Neural crest cell (in vitro differentiated cells): ENCODE measurements around the gene PADI1. TPM values are rescaled to one million over a fixed set of nuclear protein-coding genes. Genes with fewer than 3 reads are reported as not detected.
"Not testable (repeated sequence)": the region's sequence is repeated elsewhere in the genome, so short reads cannot be mapped to it uniquely, and the experiment has no call there.

Experiments used
- DNase-seq: peaks from one replicate; pipeline ENCODE4 v3.0.0; 2021; ENCODE audit warnings: low read depth, mixed read lengths, low spot score
- H3K27ac Mint-ChIP-seq: one replicate; pipeline ENCODE4 v1.8.0; 2021; ENCODE audit warnings: mild to moderate bottlenecking, mixed read lengths; ENCODE audit not compliant: unreplicated experiment
- H3K27me3 Mint-ChIP-seq: 2 replicates; pipeline ENCODE4 v1.8.0; 2021; ENCODE audit warnings: low read depth, mild to moderate bottlenecking, mixed read lengths
- H3K36me3 Mint-ChIP-seq: 2 replicates; pipeline ENCODE4 v1.8.0; 2021; ENCODE audit warnings: low read depth, mild to moderate bottlenecking, mixed read lengths
- H3K4me1 Mint-ChIP-seq: 2 replicates; pipeline ENCODE4 v1.8.0; 2021; ENCODE audit warnings: mixed read lengths
- H3K4me3 Mint-ChIP-seq: one replicate; pipeline ENCODE4 v1.8.0; 2021; ENCODE audit warnings: mild to moderate bottlenecking, mixed read lengths
- H3K9me3 Mint-ChIP-seq: 2 replicates; pipeline ENCODE4 v1.8.0; 2021; ENCODE audit warnings: mixed read lengths
- total RNA-seq: library from RNA; stranded (reverse); gene quantifications from 2 replicates; pipeline ENCODE4 v1.2.1, GENCODE V29; 2021
- TF ChIP-seq, protein P1 (sequence below): fragments of 200-600 bp; sonication (generic); conservative IDR thresholded peaks from 2 replicates; pipeline ENCODE4 v1.5.0; 2021; ENCODE audit warnings: antibody characterized with exemption, mild to moderate bottlenecking

Gene PADI1
- total RNA-seq, 1 donor from 2014 or later, result not detected

DNA sequence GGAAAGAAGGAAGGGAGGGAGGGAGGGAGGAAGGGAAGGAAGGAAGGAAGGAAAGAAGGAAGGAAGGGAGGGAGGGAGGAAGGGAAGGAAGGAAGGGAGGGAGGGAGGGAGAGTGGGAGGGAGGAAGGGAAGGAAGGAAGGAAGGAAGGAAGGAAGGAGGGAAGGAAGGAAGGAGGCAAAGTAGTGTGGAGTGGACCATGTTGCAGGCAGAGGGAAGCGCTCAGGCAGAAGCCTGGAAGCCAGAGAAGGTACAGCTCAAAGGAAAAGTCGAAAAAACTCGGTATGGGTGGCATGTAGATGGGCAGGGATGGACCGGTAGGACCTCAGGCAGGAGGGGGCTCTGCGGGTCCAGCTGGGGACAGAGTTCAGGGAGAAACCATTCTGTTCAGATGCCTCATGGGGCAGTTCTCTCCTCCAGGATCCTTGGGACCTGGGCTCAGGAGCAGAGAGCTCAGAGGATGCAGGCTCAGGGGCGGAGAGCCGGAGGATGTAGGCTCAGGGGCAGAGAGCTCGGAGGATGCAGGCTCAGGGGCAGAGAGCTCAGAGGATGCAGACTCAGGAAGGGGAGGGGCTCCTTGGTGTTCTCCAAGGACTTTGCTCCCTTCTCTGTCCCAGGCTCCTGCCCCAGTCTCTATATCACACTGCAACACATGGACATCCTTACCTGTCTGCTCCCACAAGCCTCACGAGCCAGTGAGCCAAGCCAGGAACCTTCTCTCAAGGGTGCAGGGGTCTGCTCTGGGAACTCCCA is 30.4 kb downstream of the PADI1 start:
- H3K4me1 Mint-ChIP-seq, result peaks cover 6% of the 10 kb centered on the region
- no peaks in the 10 kb centered on the region for H3K36me3 Mint-ChIP-seq
- H3K4me3 Mint-ChIP-seq, result no peak overlapping the region
- TF ChIP-seq, protein P1, sequence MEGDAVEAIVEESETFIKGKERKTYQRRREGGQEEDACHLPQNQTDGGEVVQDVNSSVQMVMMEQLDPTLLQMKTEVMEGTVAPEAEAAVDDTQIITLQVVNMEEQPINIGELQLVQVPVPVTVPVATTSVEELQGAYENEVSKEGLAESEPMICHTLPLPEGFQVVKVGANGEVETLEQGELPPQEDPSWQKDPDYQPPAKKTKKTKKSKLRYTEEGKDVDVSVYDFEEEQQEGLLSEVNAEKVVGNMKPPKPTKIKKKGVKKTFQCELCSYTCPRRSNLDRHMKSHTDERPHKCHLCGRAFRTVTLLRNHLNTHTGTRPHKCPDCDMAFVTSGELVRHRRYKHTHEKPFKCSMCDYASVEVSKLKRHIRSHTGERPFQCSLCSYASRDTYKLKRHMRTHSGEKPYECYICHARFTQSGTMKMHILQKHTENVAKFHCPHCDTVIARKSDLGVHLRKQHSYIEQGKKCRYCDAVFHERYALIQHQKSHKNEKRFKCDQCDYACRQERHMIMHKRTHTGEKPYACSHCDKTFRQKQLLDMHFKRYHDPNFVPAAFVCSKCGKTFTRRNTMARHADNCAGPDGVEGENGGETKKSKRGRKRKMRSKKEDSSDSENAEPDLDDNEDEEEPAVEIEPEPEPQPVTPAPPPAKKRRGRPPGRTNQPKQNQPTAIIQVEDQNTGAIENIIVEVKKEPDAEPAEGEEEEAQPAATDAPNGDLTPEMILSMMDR, result no peak
- H3K27ac Mint-ChIP-seq, result peak overlapping the region; percentile 35
- H3K9me3 Mint-ChIP-seq, result no peaks in the 10 kb centered on the region
- no peak for DNase-seq
- H3K27me3 Mint-ChIP-seq, result peaks cover 3% of the 10 kb centered on the region

DNA sequence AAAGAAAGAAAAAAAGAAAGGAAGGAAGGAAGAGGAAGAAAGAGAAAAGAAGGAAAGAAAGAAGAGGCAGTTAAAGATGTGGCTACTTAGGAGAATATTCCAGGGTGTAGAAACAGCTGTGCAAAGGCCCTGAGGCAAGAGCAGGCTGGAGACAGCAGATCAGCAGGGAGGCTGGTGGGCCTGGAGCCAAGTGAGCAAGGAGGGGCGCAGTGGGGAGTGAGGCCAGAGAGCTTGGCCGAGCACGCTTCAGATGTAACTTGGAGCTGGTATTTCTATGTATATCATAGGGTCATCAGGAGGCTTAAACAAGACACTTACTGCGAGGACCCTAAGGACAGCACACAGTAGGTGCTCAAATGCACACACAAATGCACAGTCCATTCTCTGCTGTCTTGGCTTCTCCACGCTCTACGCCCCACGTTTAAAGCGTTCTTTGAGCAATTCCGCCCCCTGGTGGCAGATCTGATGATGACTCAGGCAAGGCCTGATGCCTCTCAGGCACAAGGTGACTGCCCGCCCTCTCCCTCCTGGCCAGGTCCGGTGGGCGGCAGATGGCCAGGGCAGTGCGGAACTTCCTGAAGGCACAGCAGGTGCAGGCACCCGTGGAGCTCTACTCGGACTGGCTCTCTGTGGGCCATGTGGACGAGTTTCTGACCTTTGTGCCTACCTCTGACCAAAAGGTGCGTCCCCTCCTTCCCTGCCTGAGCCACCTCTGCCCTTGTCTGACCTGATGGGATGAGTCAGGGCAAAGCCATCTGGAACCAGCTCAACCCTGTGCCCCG is 32.0 kb downstream of the PADI1 start:
- TF ChIP-seq, protein P1, result peak; percentile 92
- Mint-ChIP-seq H3K4me3 (no peak overlapping the region), H3K9me3 (no peaks in the 10 kb centered on the region), H3K36me3 (no peaks in the 10 kb centered on the region), H3K4me1 (peaks cover 6% of the 10 kb centered on the region), H3K27ac (no peak overlapping the region), H3K27me3 (peaks cover 6% of the 10 kb centered on the region)
- DNase-seq, result peak; percentile 98

DNA sequence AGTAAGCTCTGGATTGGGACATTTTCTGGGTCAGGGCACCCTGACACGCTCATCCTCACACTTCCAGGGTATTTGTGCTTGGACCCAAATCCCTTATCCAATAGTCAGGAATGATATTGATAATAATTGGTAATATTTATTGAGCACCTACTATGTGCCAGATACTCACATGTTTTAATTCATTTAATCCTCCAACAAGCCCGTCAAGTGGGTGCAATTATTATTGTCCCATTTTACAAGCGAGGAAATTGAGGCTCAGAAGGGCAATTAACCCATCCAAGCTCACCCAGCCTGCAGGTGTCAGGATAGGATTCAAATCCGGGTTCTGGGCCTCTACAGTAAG is 32.6 kb downstream of the PADI1 start:
- H3K27ac Mint-ChIP-seq, result no peak overlapping the region
- no peaks in the 10 kb centered on the region for H3K36me3 Mint-ChIP-seq
- TF ChIP-seq, protein P1, result no peak
- DNase-seq, result no peak
- no peaks in the 10 kb centered on the region for H3K9me3 Mint-ChIP-seq
- no peak overlapping the region for H3K4me3 Mint-ChIP-seq
- H3K27me3 Mint-ChIP-seq, result peaks cover 6% of the 10 kb centered on the region
- peaks cover 6% of the 10 kb centered on the region for H3K4me1 Mint-ChIP-seq

DNA sequence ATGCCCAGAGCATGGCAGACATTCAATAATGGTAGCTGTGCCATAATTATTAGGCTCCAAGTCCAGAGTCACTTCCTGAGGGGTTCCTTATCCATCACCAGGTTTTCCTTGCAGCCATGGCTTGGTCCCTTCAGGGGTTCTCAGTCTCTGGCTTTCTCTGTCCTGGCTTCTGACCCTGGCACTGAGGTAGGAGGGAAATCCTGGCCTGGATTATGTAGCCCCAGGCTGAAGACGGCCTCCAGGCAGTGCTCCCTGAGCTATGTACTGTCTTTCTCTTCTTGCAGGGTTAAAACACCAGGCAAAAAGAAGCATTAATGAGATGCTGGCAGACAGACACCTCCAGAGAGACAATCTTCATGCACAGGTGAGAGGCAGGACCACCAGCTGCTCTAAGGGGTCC is 34.5 kb downstream of the PADI1 start:
- TF ChIP-seq, protein P1, result no peak
- H3K9me3 Mint-ChIP-seq, result no peaks in the 10 kb centered on the region
- H3K27me3 Mint-ChIP-seq, result peaks cover 6% of the 10 kb centered on the region
- H3K4me3 Mint-ChIP-seq, result no peak overlapping the region
- no peak overlapping the region for H3K27ac Mint-ChIP-seq
- H3K4me1 Mint-ChIP-seq, result peaks cover 6% of the 10 kb centered on the region
- DNase-seq, result peak; percentile 67
- H3K36me3 Mint-ChIP-seq, result no peaks in the 10 kb centered on the region

DNA sequence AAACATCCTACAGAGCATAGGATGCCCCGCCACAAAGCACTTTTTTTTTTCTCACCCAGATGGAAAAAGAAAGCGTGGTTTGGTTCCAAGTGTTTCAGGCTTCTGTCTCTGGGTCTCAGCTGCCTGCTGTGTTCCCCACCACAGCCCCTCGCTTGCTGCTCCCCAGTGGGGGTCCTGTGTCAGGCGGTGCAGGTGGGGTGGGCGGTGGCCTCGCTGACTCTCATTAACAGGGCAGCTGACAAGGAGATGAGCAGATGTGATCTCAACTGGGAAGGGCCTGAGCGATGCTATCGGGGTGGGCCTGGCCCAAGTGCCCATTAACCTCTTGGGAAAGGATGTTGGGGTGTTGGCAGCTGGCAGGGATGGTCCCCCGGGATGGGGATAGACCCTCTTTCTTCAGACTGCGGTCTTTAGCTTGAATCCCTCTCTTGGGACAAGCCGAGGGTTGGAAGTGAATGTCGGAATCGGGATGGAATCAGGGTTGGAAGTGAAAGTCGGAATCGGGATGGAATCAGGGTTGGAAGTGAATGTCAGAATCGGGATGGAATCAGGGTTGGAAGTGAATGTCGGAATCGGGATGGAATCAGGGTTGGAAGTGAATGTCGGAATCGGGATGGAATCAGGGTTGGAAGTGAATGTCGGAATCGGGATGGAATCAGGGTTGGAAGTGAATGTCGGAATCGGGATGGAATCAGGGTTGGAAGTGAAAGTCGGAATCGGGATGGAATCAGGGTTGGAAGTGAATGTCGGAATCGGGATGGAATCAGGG is 36.3 kb downstream of the PADI1 start:
- H3K9me3 Mint-ChIP-seq, H3K36me3 Mint-ChIP-seq, DNase-seq, H3K4me3 Mint-ChIP-seq, H3K27ac Mint-ChIP-seq, H3K27me3 Mint-ChIP-seq: not testable (repeated sequence)
- H3K4me1 Mint-ChIP-seq, result peaks cover 23% of the 10 kb centered on the region

DNA sequence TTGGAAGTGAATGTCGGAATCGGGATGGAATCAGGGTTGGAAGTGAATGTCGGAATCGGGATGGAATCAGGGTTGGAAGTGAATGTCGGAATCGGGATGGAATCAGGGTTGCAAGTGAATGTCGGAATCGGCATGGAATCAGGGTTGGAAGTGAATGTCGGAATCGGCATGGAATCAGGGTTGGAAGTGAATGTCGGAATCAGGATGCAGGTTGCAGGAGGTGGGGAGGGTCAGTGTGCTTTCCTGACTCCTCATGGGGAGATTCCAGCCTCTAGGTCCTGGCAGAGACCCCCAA is 36.8 kb downstream of the PADI1 start:
- H3K36me3 Mint-ChIP-seq, H3K27ac Mint-ChIP-seq, H3K4me3 Mint-ChIP-seq, DNase-seq, H3K27me3 Mint-ChIP-seq, H3K9me3 Mint-ChIP-seq: not testable (repeated sequence)
- peaks cover 25% of the 10 kb centered on the region for H3K4me1 Mint-ChIP-seq
